Endodermal cell (in vitro differentiated cells): Measurements from ENCODE around the gene TUB. TPM values are rescaled to one million over a fixed set of nuclear protein-coding genes. Genes with fewer than 3 reads are reported as not detected.

ENCODE experiments used
- DNase-seq: peaks from one replicate; pipeline ENCODE4 v3.0.0-alpha.2; 2017
- H3K27ac ChIP-seq: 2 replicates; pipeline ENCODE4 v1.5.1; 2013; ENCODE audit warnings: mild to moderate bottlenecking, low read depth, low read length, moderate library complexity
- H3K27me3 ChIP-seq: 2 replicates; pipeline ENCODE4 v1.6.1; 2013; ENCODE audit warnings: mild to moderate bottlenecking, low read length, moderate library complexity; ENCODE audit not compliant: insufficient read depth, control insufficient read depth, poor library complexity, severe bottlenecking
- H3K36me3 ChIP-seq: 2 replicates; pipeline ENCODE4 v1.7.0; 2013; ENCODE audit warnings: mild to moderate bottlenecking, low read length, moderate library complexity; ENCODE audit not compliant: control insufficient read depth, insufficient read depth
- H3K4me1 ChIP-seq: one replicate; pipeline ENCODE4 v1.7.0; 2013; ENCODE audit warnings: low read length; ENCODE audit not compliant: control insufficient read depth, insufficient read depth
- H3K4me3 ChIP-seq: 2 replicates; pipeline ENCODE4 v1.5.1; 2013; ENCODE audit warnings: mild to moderate bottlenecking, low read length, moderate library complexity
- H3K9ac ChIP-seq: 2 replicates; pipeline ENCODE4 v1.6.1; 2013; ENCODE audit warnings: mild to moderate bottlenecking, low read length, moderate library complexity; ENCODE audit not compliant: poor library complexity, severe bottlenecking; ENCODE audit errors: extremely low read depth
- H3K9me3 ChIP-seq: 2 replicates; pipeline ENCODE4 v1.6.1; 2013; ENCODE audit warnings: mild to moderate bottlenecking, low read length, moderate library complexity; ENCODE audit not compliant: control insufficient read depth
- H3K27ac Mint-ChIP-seq: 2 replicates; pipeline ENCODE4 v1.8.0; 2020; ENCODE audit warnings: mixed read lengths
- H3K27me3 Mint-ChIP-seq: 2 replicates; pipeline ENCODE4 v1.8.0; 2021; ENCODE audit warnings: mild to moderate bottlenecking, mixed read lengths; ENCODE audit not compliant: insufficient read depth
- H3K36me3 Mint-ChIP-seq: 2 replicates; pipeline ENCODE4 v1.8.0; 2020; ENCODE audit warnings: low read depth, mixed read lengths
- H3K4me1 Mint-ChIP-seq: 2 replicates; pipeline ENCODE4 v1.8.0; 2020; ENCODE audit warnings: mixed read lengths
- H3K4me3 Mint-ChIP-seq: 2 replicates; pipeline ENCODE4 v1.8.0; 2020; ENCODE audit warnings: mild to moderate bottlenecking, moderate library complexity, mixed read lengths
- H3K9me3 Mint-ChIP-seq: 2 replicates; pipeline ENCODE4 v1.8.0; 2020; ENCODE audit warnings: mild to moderate bottlenecking, mixed read lengths
- WGBS, 2 experiments: methylation state at CpG; one replicate each; pipeline versions ENCODE4 v1.1.5 to v1.1.7; 2013; ENCODE audit warnings: missing lambda C conversion rate in 2 of 2, mixed read lengths in 1 of 2; ENCODE audit not compliant: insufficient coverage in 1 of 2, insufficient read length in 1 of 2; 5-methylcytosine and 5-hydroxymethylcytosine counted together
- total RNA-seq, 2 donors: library from RNA; stranded (reverse); fragmentation: NEBNext Ultra II Directional in 1 of 2; extraction: Animal tissue kit (Norgen Biotek cat#: 25700) in 1 of 2; gene quantifications; 2 replicates in 1 of 2; 3 replicates in 1 of 2; pipeline ENCODE4 v1.2.1, GENCODE V29; 2021
- TF ChIP-seq, protein P1 (sequence below): fragments of 200-600 bp; sonication (generic); conservative IDR thresholded peaks from 2 replicates; pipeline ENCODE4 v1.5.0; 2021; ENCODE audit warnings: antibody characterized with exemption, mild to moderate bottlenecking

Gene TUB
- total RNA-seq, 2 donors from 2014 or later = 15.8 to 29.9 TPM

DNA sequence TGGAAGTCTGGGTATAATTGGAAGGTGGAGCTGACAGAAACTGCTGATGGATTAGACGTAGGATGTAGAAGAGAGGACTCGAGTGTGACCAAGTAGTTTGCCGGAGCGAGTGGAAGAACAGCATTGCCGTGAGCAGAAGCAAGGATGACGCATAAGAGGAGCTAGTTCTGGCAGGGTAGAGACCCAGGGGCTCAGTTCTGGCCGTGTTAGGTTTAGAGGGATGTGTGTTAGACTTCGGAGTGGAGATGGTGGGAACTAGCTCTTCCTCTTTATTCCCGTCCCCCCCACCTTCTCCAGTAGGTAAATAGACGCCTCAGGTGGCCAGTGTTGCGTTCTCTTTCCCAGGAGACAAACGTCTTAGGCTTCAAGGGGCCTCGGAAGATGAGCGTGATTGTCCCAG is 19.1 kb downstream of the TUB start:
- Histone ChIP-seq H3K27me3 (no peaks in the 10 kb centered on the region), H3K27ac (no peak overlapping the region), H3K9ac (no peak overlapping the region), H3K36me3 (peaks cover 20% of the 10 kb centered on the region), H3K4me1 (peaks cover 13% of the 10 kb centered on the region), H3K9me3 (no peaks in the 10 kb centered on the region), H3K4me3 (no peak overlapping the region)
- DNase-seq = no peak
- no peaks in the 10 kb centered on the region for H3K27me3 Mint-ChIP-seq
- H3K4me1 Mint-ChIP-seq = peaks cover 16% of the 10 kb centered on the region
- no peak overlapping the region for H3K4me3 Mint-ChIP-seq
- 82 to 93% methylated on average over 5 to 12 of the region's 14 CpGs for WGBS, 2 experiments
- peaks cover 15% of the 10 kb centered on the region for H3K36me3 Mint-ChIP-seq
- H3K27ac Mint-ChIP-seq = no peak overlapping the region
- no peaks in the 10 kb centered on the region for H3K9me3 Mint-ChIP-seq
- TF ChIP-seq, protein P1, sequence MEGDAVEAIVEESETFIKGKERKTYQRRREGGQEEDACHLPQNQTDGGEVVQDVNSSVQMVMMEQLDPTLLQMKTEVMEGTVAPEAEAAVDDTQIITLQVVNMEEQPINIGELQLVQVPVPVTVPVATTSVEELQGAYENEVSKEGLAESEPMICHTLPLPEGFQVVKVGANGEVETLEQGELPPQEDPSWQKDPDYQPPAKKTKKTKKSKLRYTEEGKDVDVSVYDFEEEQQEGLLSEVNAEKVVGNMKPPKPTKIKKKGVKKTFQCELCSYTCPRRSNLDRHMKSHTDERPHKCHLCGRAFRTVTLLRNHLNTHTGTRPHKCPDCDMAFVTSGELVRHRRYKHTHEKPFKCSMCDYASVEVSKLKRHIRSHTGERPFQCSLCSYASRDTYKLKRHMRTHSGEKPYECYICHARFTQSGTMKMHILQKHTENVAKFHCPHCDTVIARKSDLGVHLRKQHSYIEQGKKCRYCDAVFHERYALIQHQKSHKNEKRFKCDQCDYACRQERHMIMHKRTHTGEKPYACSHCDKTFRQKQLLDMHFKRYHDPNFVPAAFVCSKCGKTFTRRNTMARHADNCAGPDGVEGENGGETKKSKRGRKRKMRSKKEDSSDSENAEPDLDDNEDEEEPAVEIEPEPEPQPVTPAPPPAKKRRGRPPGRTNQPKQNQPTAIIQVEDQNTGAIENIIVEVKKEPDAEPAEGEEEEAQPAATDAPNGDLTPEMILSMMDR = no peak

DNA sequence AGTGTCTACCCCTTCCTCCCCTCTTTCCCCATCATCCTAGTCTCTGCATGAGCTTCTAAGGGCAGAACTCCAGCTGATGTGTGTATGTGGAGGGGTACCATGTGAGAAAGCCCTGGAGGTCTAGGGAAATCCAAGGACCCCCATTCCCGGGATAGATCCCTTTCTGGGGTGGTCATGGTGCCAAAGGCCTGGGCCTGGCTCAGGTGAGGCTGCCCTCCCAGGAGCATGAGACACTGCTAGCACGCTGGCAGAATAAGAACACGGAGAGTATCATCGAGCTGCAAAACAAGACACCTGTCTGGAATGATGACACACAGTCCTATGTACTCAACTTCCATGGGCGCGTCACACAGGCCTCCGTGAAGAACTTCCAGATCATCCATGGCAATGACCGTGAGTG is 19.6 kb downstream of the TUB start:
- 94 to 96% methylated on average over 8 of the region's 8 CpGs for WGBS, 2 experiments

DNA sequence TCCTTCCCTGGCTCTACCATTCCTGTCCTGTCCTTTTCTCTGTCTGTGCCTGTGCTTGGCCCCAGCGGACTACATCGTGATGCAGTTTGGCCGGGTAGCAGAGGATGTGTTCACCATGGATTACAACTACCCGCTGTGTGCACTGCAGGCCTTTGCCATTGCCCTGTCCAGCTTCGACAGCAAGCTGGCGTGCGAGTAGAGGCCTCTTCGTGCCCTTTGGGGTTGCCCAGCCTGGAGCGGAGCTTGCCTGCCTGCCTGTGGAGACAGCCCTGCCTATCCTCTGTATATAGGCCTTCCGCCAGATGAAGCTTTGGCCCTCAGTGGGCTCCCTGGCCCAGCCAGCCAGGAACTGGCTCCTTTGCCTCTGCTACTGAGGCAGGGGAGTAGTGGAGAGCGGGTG is 20.4 kb downstream of the TUB start:
- Mint-ChIP-seq H3K27me3 (no peaks in the 10 kb centered on the region), H3K4me1 (peaks cover 16% of the 10 kb centered on the region), H3K9me3 (no peaks in the 10 kb centered on the region), H3K27ac (no peak overlapping the region), H3K4me3 (no peak overlapping the region), H3K36me3 (peaks cover 24% of the 10 kb centered on the region)
- H3K27ac ChIP-seq = no peak overlapping the region
- DNase-seq = no peak
- H3K9me3 ChIP-seq = no peaks in the 10 kb centered on the region
- TF ChIP-seq, protein P1 = no peak
- H3K4me3 ChIP-seq = no peak overlapping the region
- H3K36me3 ChIP-seq = peaks cover 22% of the 10 kb centered on the region
- H3K9ac ChIP-seq = no peak overlapping the region
- H3K4me1 ChIP-seq = peaks cover 13% of the 10 kb centered on the region
- no peaks in the 10 kb centered on the region for H3K27me3 ChIP-seq
- WGBS, 2 experiments = 95 to 96% methylated on average over 8 to 11 of the region's 11 CpGs

More for the DNA sequence above, 19.6 kb downstream of the TUB start:
- Histone ChIP-seq H3K4me3 (no peak overlapping the region), H3K27me3 (no peaks in the 10 kb centered on the region), H3K27ac (no peak overlapping the region), H3K9me3 (no peaks in the 10 kb centered on the region), H3K9ac (no peak overlapping the region), H3K4me1 (peaks cover 13% of the 10 kb centered on the region), H3K36me3 (peaks cover 20% of the 10 kb centered on the region)
- no peaks in the 10 kb centered on the region for H3K9me3 Mint-ChIP-seq
- no peak for DNase-seq
- peaks cover 16% of the 10 kb centered on the region for H3K4me1 Mint-ChIP-seq
- H3K27me3 Mint-ChIP-seq = no peaks in the 10 kb centered on the region
- H3K4me3 Mint-ChIP-seq = no peak overlapping the region
- H3K36me3 Mint-ChIP-seq = peaks cover 16% of the 10 kb centered on the region
- TF ChIP-seq, protein P1 = no peak
- no peak overlapping the region for H3K27ac Mint-ChIP-seq
